GM12878 (cell line): Measurements from ENCODE around the gene EDN3. TPM values are rescaled to one million over a fixed set of nuclear protein-coding genes. Genes with fewer than 3 reads are reported as not detected.

Experiments used
- ATAC-seq: fragments of 200-7000 bp; cut with Tn5 transposase; 3 replicates; pipeline ENCODE4 v1.9.1; 2020; ENCODE audit warnings: mild to moderate bottlenecking, moderate library complexity
- BruUV-seq: library from RNA; stranded (reverse); fragments of 400-500 nt; replicated peaks from 2 replicates; lab custom pipeline; 2021; lab: Mats Ljungman, UMichigan
- CTCF ChIA-PET: fragments of 300-600 bp; sonication (Branson Sonifier 250); formaldehyde crosslinking; extraction: SDS; loops from one replicate; lab custom pipeline; 2021; ENCODE audit warnings: inconsistent platforms; lab: Yijun Ruan, JAX
- POLR2A ChIA-PET: fragments of 350-600 bp; formaldehyde crosslinking; extraction: SDS; loops from one replicate; lab custom pipeline; 2021; ENCODE audit warnings: inconsistent platforms; lab: Charles Lee
- RAD21 ChIA-PET: fragments of 300-600 bp; sonication (Branson Sonifier 250); formaldehyde crosslinking; loops from one replicate; lab custom pipeline; 2023; ENCODE audit warnings: antibody characterized with exemption; ENCODE audit not compliant: unreplicated experiment; lab: Charles Lee
- SMC1A ChIA-PET: fragments of 300-600 bp; sonication (Branson Sonifier 250); formaldehyde crosslinking; loops from one replicate; lab custom pipeline; 2023; ENCODE audit not compliant: unreplicated experiment, uncharacterized antibody; lab: Charles Lee
- DNase-seq: peaks from one replicate; pipeline ENCODE4 v3.0.0-alpha.2; 2011; ENCODE audit warnings: low read depth, low spot score
- FAIRE-seq: peaks from 3 replicates; lab custom pipeline; 2011; peaks lifted over from hg19 to GRCh38; lab: Jason Lieb, UNC
- H2AFZ ChIP-seq: 2 replicates; pipeline ENCODE4 v1.6.0; 2011; ENCODE audit warnings: low read depth, low read length, control low read depth; ENCODE audit not compliant: control insufficient read depth
- H3K27ac ChIP-seq: 2 replicates; pipeline ENCODE4 v1.5.1; 2011; ENCODE audit warnings: control low read depth; ENCODE audit not compliant: control insufficient read depth, insufficient read depth
- H3K27me3 ChIP-seq, 2 experiments: replicated peaks in 1 of 2; 2 replicates each; pipeline versions ENCODE4 v1.6.0 to v1.6.1; 2011; ENCODE audit warnings: low read length in 1 of 2; ENCODE audit not compliant: control insufficient read depth in 2 of 2, insufficient read depth in 2 of 2
- H3K36me3 ChIP-seq, 2 experiments: 2 replicates each; pipeline ENCODE4 v1.5.1; 2011; ENCODE audit warnings: low read length in 1 of 2; ENCODE audit not compliant: control insufficient read depth in 2 of 2, insufficient read depth in 2 of 2
- H3K4me1 ChIP-seq: 2 replicates; pipeline ENCODE4 v1.6.1; 2011; ENCODE audit warnings: mild to moderate bottlenecking, low read length, moderate library complexity, mixed read lengths; ENCODE audit not compliant: control insufficient read depth, insufficient read depth
- H3K4me2 ChIP-seq: 2 replicates; pipeline ENCODE4 v1.6.0; 2011; ENCODE audit warnings: control low read depth; ENCODE audit not compliant: control insufficient read depth, insufficient read depth
- H3K4me3 ChIP-seq: fragments of 200-600 bp; sonication (generic); 2 replicates; pipeline ENCODE4 v1.5.1; 2016
- H3K79me2 ChIP-seq: 2 replicates; pipeline ENCODE4 v1.6.0; 2011; ENCODE audit warnings: low read length; ENCODE audit not compliant: control insufficient read depth, insufficient read depth
- H3K9ac ChIP-seq: 2 replicates; pipeline ENCODE4 v1.8.0; 2011; ENCODE audit warnings: low read length, control low read depth, mixed read lengths; ENCODE audit not compliant: control insufficient read depth, insufficient read depth
- H3K9me3 ChIP-seq: replicated peaks from 3 replicates; pipeline ENCODE4 v1.5.1; 2011; ENCODE audit warnings: mild to moderate bottlenecking, low read length; ENCODE audit not compliant: control insufficient read depth, insufficient read depth
- H4K20me1 ChIP-seq: 2 replicates; pipeline ENCODE4 v1.6.0; 2011; ENCODE audit not compliant: control insufficient read depth, insufficient read depth
- CBX3 ChIP-seq: fragments of 200-600 bp; sonication (generic); IDR thresholded peaks from 2 replicates; pipeline ENCODE4 v1.6.1; 2016; ENCODE audit warnings: low read depth, borderline replicate concordance
- EZH2 ChIP-seq: IDR thresholded peaks from 2 replicates; pipeline ENCODE4 v1.6.1; 2012; ENCODE audit warnings: low read depth, mild to moderate bottlenecking, control low read depth, inconsistent platforms, low read length, borderline replicate concordance; ENCODE audit not compliant: control insufficient read depth
- IKZF1 ChIP-seq: fragments of 450-650 bp; conservative IDR thresholded peaks from 2 replicates; pipeline ENCODE4 v1.6.1; 2017; ENCODE audit warnings: antibody characterized with exemption, mild to moderate bottlenecking
- IRF4 ChIP-seq: IDR thresholded peaks from 2 replicates; pipeline ENCODE4 v1.6.1; 2011; ENCODE audit warnings: low read depth, low read length
- JUND ChIP-seq: IDR thresholded peaks from 2 replicates; pipeline ENCODE4 v1.6.1; 2012; ENCODE audit warnings: low read depth, mild to moderate bottlenecking, low read length, improper control_type of control experiment, moderate library complexity
- MEF2A ChIP-seq: IDR thresholded peaks from 2 replicates; pipeline ENCODE4 v1.6.1; 2011; ENCODE audit warnings: low read depth, mild to moderate bottlenecking, low read length, moderate library complexity; ENCODE audit not compliant: insufficient read depth
- MTA2 ChIP-seq: fragments of 450-650 bp; IDR thresholded peaks from 2 replicates; pipeline ENCODE4 v1.6.1; 2016; ENCODE audit warnings: low read depth, mild to moderate bottlenecking, moderate library complexity
- NR2F1 ChIP-seq: fragments of 450-650 bp; conservative IDR thresholded peaks from 2 replicates; pipeline ENCODE4 v1.6.1; 2017; ENCODE audit warnings: mild to moderate bottlenecking
- PAX8 ChIP-seq: fragments of 450-650 bp; IDR thresholded peaks from 2 replicates; pipeline ENCODE4 v1.6.1; 2017; ENCODE audit warnings: mild to moderate bottlenecking, moderate library complexity
- SPI1 ChIP-seq: IDR thresholded peaks from 2 replicates; pipeline ENCODE4 v1.6.1; 2011; ENCODE audit warnings: low read depth, mild to moderate bottlenecking, low read length, moderate library complexity, borderline replicate concordance; ENCODE audit not compliant: insufficient read depth
- SUPT20H ChIP-seq: IDR thresholded peaks from 2 replicates; pipeline ENCODE4 v1.6.1; 2011; ENCODE audit warnings: low read depth, mild to moderate bottlenecking, low read length, moderate library complexity, borderline replicate concordance; ENCODE audit not compliant: control insufficient read depth
- TARDBP ChIP-seq: IDR thresholded peaks from 2 replicates; pipeline ENCODE4 v1.6.1; 2016; ENCODE audit warnings: borderline replicate concordance
- ZBED1 ChIP-seq: IDR thresholded peaks from 2 replicates; pipeline ENCODE4 v1.6.1; 2016; ENCODE audit warnings: borderline replicate concordance
- WGBS: methylation state at CpG from one replicate; pipeline ENCODE4 v1.1.6; 2016; ENCODE audit warnings: low lambda C conversion rate; ENCODE audit not compliant: insufficient replicate concordance, insufficient coverage; ENCODE audit errors: missing lambda C conversion rate; 5-methylcytosine and 5-hydroxymethylcytosine counted together
- in situ Hi-C: fragments of 300-500 bp; cut with MboI; formaldehyde crosslinking; loops from 9 replicates; pipeline ENCODE4 v1.14.3; 2018; ENCODE audit warnings: mixed read lengths
- intact Hi-C: fragments of 100-400 bp; cut with micrococcal nuclease; formaldehyde crosslinking; loops from one replicate; pipeline ENCODE4 v1.14.2; 2022; ENCODE audit not compliant: unreplicated experiment
- polyA plus RNA-seq, 11 experiments: library from polyadenylated mRNA; depleted of rRNA in 4 of 11; unstranded in 6 of 11; stranded (reverse) in 5 of 11; fragments of >200 nt; fragmentation: Nextera tagmentation in 4 of 11; fragmentation: Illumina TruSeq in 1 of 11; extraction: Ambion mirVana in 4 of 11; extraction: Trizol in 1 of 11; gene quantifications; 1 replicate in 1 of 11; 2 replicates in 10 of 11; pipeline versions ENCODE4 v1.2.1 to v1.2.3, GENCODE V29; 2011 to 2016; ENCODE audit warnings: inconsistent platforms in 2 of 11, missing spikeins in 2 of 11, low read depth in 1 of 11
- total RNA-seq, 4 experiments: library from RNA; depleted of rRNA in 3 of 4; stranded (reverse); fragments of >200 nt in 3 of 4; fragmentation: Illumina TruSeq in 1 of 4; extraction: Trizol in 1 of 4; gene quantifications; 2 replicates each; pipeline versions ENCODE4 v1.2.1 to v1.2.3, GENCODE V29; 2013 to 2021
- TF ChIP-seq, protein P1 (sequence below): fragments of 450-650 bp; IDR thresholded peaks from 2 replicates; pipeline ENCODE4 v1.6.1; 2017; ENCODE audit warnings: antibody characterized with exemption, mild to moderate bottlenecking, moderate library complexity
- TF ChIP-seq, protein P2 (sequence below): fragments of 450-650 bp; IDR thresholded peaks from 2 replicates; pipeline ENCODE4 v1.6.1; 2017; ENCODE audit warnings: borderline replicate concordance
- TF ChIP-seq, protein P3 (sequence below): IDR thresholded peaks from 2 replicates; pipeline ENCODE4 v1.6.1; 2011; ENCODE audit warnings: mild to moderate bottlenecking, low read depth, low read length, moderate library complexity; ENCODE audit not compliant: insufficient replicate concordance
- TF ChIP-seq, protein P4 (sequence below): fragments of 450-650 bp; IDR thresholded peaks from 2 replicates; pipeline ENCODE4 v1.6.1; 2017; ENCODE audit warnings: mild to moderate bottlenecking

The EDN3 gene
- total and polyA plus RNA-seq, 10 of the 15 experiments (the other 5 are each of a cell fraction or from before 2014, with no cell fraction given), result not detected

DNA sequence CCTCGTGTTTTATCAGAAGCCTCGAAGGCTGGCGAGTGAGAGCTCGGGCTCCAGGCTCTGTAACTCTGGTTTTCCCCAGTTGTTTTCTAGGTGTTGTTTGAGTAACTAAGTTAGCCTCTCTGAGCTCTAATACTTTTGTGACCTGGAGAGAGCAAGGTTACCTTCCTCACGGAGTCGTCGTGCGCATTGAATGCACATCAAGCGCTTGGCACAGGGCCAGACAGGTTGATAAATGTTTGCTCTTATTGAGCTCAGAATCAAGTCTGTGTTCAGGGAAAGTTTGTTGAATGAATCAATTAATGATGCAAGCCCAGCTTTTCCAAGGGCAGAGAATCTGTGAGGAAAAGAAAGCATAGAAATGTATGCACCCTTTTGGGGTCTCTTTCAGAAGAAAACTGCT, 33.5 kb downstream of the EDN3 start (continued):
- TF ChIP-seq PAX8 (no peak), SUPT20H (no peak), EZH2 (no peak), ZBED1 (no peak), CBX3 (no peak), IKZF1 (no peak), MTA2 (no peak)
- TF ChIP-seq, protein P1, sequence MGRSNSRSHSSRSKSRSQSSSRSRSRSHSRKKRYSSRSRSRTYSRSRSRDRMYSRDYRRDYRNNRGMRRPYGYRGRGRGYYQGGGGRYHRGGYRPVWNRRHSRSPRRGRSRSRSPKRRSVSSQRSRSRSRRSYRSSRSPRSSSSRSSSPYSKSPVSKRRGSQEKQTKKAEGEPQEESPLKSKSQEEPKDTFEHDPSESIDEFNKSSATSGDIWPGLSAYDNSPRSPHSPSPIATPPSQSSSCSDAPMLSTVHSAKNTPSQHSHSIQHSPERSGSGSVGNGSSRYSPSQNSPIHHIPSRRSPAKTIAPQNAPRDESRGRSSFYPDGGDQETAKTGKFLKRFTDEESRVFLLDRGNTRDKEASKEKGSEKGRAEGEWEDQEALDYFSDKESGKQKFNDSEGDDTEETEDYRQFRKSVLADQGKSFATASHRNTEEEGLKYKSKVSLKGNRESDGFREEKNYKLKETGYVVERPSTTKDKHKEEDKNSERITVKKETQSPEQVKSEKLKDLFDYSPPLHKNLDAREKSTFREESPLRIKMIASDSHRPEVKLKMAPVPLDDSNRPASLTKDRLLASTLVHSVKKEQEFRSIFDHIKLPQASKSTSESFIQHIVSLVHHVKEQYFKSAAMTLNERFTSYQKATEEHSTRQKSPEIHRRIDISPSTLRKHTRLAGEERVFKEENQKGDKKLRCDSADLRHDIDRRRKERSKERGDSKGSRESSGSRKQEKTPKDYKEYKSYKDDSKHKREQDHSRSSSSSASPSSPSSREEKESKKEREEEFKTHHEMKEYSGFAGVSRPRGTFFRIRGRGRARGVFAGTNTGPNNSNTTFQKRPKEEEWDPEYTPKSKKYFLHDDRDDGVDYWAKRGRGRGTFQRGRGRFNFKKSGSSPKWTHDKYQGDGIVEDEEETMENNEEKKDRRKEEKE, result no peak

DNA sequence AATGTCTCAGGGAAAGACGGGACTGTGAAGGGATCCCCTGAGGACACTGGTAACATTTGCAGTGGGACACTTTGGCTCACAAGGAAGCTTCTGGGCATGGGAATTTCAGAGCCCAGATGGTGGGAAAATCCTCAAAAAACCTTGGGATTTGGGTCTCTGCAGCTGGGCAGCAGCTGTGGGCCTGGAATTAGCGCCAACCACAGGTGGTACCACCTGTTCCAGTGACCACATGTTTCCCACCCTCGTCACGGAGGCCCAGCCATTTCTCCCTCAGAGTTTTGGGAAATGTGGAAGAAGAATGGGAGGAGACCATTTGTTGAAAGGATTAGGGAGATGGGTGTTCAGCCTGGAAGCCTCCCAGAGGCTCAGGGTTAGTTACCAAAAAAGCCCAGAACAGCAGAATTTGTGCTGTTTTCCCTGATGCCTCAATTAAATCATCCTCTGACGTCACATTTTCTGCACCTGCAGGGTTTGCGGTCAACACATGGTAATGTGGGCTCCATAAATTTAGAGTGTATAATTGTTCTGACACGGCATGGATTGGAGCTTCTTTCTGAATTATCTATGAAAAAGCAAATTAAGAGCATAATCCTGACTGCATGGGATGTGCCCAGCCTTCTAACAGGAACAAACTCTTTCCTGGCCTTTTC, 34.4 kb downstream of the EDN3 start:
- H3K9me3 ChIP-seq, result no peaks in the 10 kb centered on the region
- FAIRE-seq, result no peak
- BruUV-seq, result no TSS peak
- no peak for ATAC-seq
- SMC1A ChIA-PET, result no interaction called here
- no peak overlapping the region for H3K9ac ChIP-seq
- RAD21 ChIA-PET, result no interaction called here
- H3K27me3 ChIP-seq, result peaks cover 5 to 10% of the 10 kb centered on the region in 2 experiments
- POLR2A ChIA-PET, result no interaction called here
- no peak overlapping the region for H3K4me3 ChIP-seq
- no peaks in the 10 kb centered on the region for H3K4me1 ChIP-seq
- in situ Hi-C loops (no loop called here), intact Hi-C loops (no loop called here)
- DNase-seq, result no peak
- CTCF ChIA-PET, result no interaction called here
- no peak overlapping the region for H3K4me2 ChIP-seq
- H4K20me1 ChIP-seq, result no peaks in the 10 kb centered on the region
- WGBS, result 22% methylated on average over 7 of the region's 7 CpGs
- H2AFZ ChIP-seq, result no peak overlapping the region
- no peaks in the 10 kb centered on the region for H3K79me2 ChIP-seq
- H3K27ac ChIP-seq, result no peak overlapping the region
- H3K36me3 ChIP-seq, result no peaks in the 10 kb centered on the region
- TF ChIP-seq IRF4, result no peak
- TF ChIP-seq, protein P2, sequence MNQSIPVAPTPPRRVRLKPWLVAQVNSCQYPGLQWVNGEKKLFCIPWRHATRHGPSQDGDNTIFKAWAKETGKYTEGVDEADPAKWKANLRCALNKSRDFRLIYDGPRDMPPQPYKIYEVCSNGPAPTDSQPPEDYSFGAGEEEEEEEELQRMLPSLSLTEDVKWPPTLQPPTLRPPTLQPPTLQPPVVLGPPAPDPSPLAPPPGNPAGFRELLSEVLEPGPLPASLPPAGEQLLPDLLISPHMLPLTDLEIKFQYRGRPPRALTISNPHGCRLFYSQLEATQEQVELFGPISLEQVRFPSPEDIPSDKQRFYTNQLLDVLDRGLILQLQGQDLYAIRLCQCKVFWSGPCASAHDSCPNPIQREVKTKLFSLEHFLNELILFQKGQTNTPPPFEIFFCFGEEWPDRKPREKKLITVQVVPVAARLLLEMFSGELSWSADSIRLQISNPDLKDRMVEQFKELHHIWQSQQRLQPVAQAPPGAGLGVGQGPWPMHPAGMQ, result no peak
- no peak for TF ChIP-seq JUND
- no peak for TF ChIP-seq TARDBP
- no peak for TF ChIP-seq MEF2A
- TF ChIP-seq, protein P3, sequence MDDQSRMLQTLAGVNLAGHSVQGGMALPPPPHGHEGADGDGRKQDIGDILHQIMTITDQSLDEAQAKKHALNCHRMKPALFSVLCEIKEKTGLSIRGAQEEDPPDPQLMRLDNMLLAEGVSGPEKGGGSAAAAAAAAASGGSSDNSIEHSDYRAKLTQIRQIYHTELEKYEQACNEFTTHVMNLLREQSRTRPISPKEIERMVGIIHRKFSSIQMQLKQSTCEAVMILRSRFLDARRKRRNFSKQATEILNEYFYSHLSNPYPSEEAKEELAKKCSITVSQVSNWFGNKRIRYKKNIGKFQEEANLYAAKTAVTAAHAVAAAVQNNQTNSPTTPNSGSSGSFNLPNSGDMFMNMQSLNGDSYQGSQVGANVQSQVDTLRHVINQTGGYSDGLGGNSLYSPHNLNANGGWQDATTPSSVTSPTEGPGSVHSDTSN, result no peak
- TF ChIP-seq, protein P4, sequence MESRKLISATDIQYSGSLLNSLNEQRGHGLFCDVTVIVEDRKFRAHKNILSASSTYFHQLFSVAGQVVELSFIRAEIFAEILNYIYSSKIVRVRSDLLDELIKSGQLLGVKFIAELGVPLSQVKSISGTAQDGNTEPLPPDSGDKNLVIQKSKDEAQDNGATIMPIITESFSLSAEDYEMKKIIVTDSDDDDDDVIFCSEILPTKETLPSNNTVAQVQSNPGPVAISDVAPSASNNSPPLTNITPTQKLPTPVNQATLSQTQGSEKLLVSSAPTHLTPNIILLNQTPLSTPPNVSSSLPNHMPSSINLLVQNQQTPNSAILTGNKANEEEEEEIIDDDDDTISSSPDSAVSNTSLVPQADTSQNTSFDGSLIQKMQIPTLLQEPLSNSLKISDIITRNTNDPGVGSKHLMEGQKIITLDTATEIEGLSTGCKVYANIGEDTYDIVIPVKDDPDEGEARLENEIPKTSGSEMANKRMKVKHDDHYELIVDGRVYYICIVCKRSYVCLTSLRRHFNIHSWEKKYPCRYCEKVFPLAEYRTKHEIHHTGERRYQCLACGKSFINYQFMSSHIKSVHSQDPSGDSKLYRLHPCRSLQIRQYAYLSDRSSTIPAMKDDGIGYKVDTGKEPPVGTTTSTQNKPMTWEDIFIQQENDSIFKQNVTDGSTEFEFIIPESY, result no peak
- no peak for TF ChIP-seq SPI1
- TF ChIP-seq NR2F1, result no peak
